H1 (cell line): ENCODE measurements around the gene ZBTB38.

ENCODE experiments used
- ATF3 ChIP-seq: IDR thresholded peaks from 2 replicates; pipeline ENCODE4 v1.6.1; 2011; ENCODE audit warnings: low read depth, mild to moderate bottlenecking, low read length; ENCODE audit not compliant: insufficient read depth
- CHD1 ChIP-seq: IDR thresholded peaks from 2 replicates; pipeline ENCODE4 v1.6.1; 2012; ENCODE audit warnings: low read depth, low read length, improper control_type of control experiment
- CTCF ChIP-seq, 3 experiments: IDR thresholded peaks; 1 replicate in 2 of 3; 2 replicates in 1 of 3; pipeline versions ENCODE4 v1.5.1 to v1.6.1; 2011; ENCODE audit warnings: low read length in 3 of 3, mild to moderate bottlenecking in 3 of 3, inconsistent platforms in 2 of 3, low read depth in 1 of 3, moderate library complexity in 1 of 3; ENCODE audit not compliant: insufficient read depth in 1 of 3; ENCODE audit errors: control extremely low read depth in 1 of 3
- TEAD4 ChIP-seq: IDR thresholded peaks from 2 replicates; pipeline ENCODE4 v1.6.1; 2012; ENCODE audit warnings: low read depth, low read length, inconsistent platforms, mixed read lengths
- ZNF274 ChIP-seq: IDR thresholded peaks from 2 replicates; pipeline ENCODE4 v1.7.0; 2012; ENCODE audit warnings: low read length, borderline replicate concordance; ENCODE audit errors: extremely low read depth

DNA sequence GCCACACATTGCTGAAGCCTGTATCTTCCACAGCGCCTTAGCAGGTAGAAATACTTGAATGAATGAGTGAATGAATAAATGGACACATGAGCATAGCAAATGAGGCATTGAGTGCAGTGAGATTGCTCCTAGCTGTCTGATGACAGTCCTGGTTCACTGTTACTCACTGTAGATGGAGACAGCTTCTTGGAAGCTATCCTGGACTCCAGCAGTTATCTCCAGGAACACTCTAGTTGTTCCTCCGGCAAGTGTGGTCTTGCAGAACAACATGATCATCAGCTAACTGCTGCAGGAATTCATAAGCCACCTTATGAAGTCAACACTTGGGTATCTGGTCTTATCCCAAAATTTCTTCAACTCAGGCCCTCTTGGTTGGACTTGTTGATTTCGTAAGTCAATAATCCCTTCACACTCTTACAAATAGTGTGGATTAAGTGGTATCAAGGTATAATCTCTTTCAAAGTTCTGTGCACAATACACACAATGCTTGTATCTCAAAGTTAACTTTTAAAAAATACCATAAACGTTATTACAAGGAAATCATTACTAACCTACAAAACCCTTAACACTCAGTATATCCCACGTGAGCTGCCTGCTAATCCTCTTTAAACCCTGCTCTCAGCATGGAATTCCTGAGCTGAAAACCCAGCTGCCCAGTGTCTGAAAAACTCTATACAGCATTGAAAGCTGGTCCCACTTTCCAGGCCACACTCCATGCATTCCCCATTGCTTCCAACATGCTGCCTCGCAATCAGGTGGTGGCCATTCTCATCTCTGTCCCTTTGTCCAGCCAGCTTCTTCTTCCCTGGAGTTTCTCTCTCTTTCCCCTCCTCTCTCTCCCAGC, 14.4 kb upstream of the ZBTB38 start:
- TF ChIP-seq TEAD4, result no peak
- no peak for TF ChIP-seq CHD1
- no peak for TF ChIP-seq ZNF274
- TF ChIP-seq ATF3, result no peak
- TF ChIP-seq CTCF (IDR thresholded peaks at IDR 0.05; ENCODE audit: control extremely low read depth in 1 of 3, insufficient read depth in 1 of 3, low read depth in 1 of 3, low read length in 3 of 3), result no peak
